Hindlimb muscle (tissue), 1 donor: ENCODE data around the gene COMMD9. TPM values are rescaled to one million over a fixed set of nuclear protein-coding genes. Genes with fewer than 3 reads are reported as not detected.

Experiments used
- polyA plus RNA-seq: library from polyadenylated mRNA; unstranded; fragments of 120-200 nt; gene quantifications from one replicate; pipeline ENCODE4 v1.2.1, GENCODE V29; 2013; ENCODE audit not compliant: insufficient read length

COMMD9 gene
- polyA plus RNA-seq, 1 donor, result 64.3 TPM

Other genes starting within 250 kb of the COMMD9 start
- gene PRR5L, start 6.9 kb upstream of the COMMD9 start, polyA plus RNA-seq, result 8.4 TPM
- gene TRAF6, start 220.8 kb upstream of the COMMD9 start, polyA plus RNA-seq, result 18.1 TPM